ENCODE measurements around the gene HNF4A.
A peak's percentile ranks its signal among the peaks of the same experiment; 100 is the strongest.

HNF4A gene

GRCh38 chr20:44358776-44359175 lies 3.3 kb downstream of the HNF4A start:
- H3K27ac ChIP-seq (ENCODE audit: insufficient read depth, low read length, poor library complexity, severe bottlenecking) = no peak overlapping the region
- no peak for DNase-seq
- H3K27me3 ChIP-seq (replicated peaks; ENCODE audit: control insufficient read depth, insufficient read depth, low read length, poor library complexity, severe bottlenecking) = no peaks in the 10 kb centered on the region
- H3K9me3 ChIP-seq (ENCODE audit: control insufficient read depth, low read length) = no peaks in the 10 kb centered on the region
- H3K4me1 ChIP-seq (ENCODE audit: control insufficient read depth, insufficient read depth, low read length, poor library complexity, severe bottlenecking) = no peaks in the 10 kb centered on the region
- no peaks in the 10 kb centered on the region for H3K36me3 ChIP-seq (ENCODE audit: control insufficient read depth, insufficient read depth, low read length)
- no peak overlapping the region for H3K4me3 ChIP-seq (ENCODE audit: insufficient read depth, low read depth, low read length, poor library complexity, severe bottlenecking)

DNA sequence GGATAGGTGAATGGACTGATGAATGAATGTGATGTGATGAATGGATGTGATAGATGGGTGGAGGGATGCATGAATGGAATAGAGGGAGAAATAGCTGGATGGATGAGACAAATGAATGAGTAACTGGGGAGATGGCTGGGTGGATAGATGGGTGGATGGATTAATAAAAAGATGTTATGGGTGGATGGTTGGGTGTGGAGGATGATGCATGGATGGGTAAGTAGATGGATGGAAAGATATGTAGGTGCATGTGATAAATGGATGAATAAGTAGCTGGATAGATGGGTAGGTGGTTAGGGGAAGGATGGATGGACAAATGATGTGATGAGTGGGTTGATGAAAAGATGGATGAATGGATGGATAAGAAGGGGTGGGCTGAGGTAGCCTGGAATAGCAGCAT lies 4.7 kb downstream of the HNF4A start:
- Histone ChIP-seq H3K9me3 (ENCODE audit: control insufficient read depth, low read length) (no peaks in the 10 kb centered on the region), H3K27me3 (replicated peaks; ENCODE audit: control insufficient read depth, insufficient read depth, low read length, poor library complexity, severe bottlenecking) (no peaks in the 10 kb centered on the region), H3K36me3 (ENCODE audit: control insufficient read depth, insufficient read depth, low read length) (no peaks in the 10 kb centered on the region), H3K4me1 (ENCODE audit: control insufficient read depth, insufficient read depth, low read length, poor library complexity, severe bottlenecking) (no peaks in the 10 kb centered on the region), H3K27ac (ENCODE audit: insufficient read depth, low read length, poor library complexity, severe bottlenecking) (no peak overlapping the region), H3K4me3 (ENCODE audit: insufficient read depth, low read depth, low read length, poor library complexity, severe bottlenecking) (no peak overlapping the region)
- DNase-seq = no peak

DNA sequence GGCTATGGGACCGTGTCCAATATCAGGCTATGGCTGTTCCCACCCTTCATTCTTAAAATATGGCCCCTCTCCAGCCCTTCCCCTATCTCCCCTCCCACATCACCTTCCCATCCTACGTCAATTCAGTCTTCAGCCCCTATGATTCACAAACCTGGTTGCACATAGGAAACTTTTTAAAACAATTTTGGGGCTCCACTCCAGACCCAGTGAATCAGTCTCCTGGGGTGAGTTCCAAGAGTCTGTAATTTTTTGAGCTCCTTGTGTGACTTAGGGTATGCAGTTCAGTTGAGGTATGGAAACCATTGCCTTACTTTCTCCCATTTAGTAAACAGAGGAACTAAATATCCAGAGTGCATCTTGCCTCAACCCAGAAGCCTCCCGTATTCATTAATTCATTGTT lies 5.5 kb downstream of the HNF4A start:
- Histone ChIP-seq H3K36me3 (ENCODE audit: control insufficient read depth, insufficient read depth, low read length) (no peaks in the 10 kb centered on the region), H3K27me3 (replicated peaks; ENCODE audit: control insufficient read depth, insufficient read depth, low read length, poor library complexity, severe bottlenecking) (no peaks in the 10 kb centered on the region), H3K9me3 (ENCODE audit: control insufficient read depth, low read length) (no peaks in the 10 kb centered on the region), H3K4me1 (ENCODE audit: control insufficient read depth, insufficient read depth, low read length, poor library complexity, severe bottlenecking) (no peaks in the 10 kb centered on the region), H3K27ac (ENCODE audit: insufficient read depth, low read length, poor library complexity, severe bottlenecking) (no peak overlapping the region), H3K4me3 (ENCODE audit: insufficient read depth, low read depth, low read length, poor library complexity, severe bottlenecking) (no peak overlapping the region)
- no peak for DNase-seq

DNA sequence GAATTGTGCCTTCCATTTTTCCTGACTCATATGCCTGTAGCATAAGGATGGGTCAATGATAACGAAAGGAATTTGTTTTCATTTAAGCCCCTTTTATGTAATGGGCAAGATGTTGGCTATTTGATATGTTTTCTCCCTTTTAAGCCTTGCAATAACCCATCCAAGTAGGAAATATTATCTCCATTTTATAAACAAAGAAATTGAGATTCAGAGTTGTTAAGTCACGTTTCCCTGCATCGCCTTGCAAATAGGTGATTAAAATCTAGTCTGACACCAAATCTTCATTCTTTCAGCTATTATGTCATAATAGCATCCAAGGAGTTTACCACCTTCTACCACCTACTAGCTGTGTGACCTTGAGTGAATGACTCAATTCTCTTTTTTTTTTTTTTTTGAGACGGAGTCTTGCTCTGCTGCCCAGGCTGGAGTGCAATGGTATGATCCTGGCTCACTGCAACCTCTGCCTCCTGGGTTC lies 7.0 kb downstream of the HNF4A start:
- H3K9me3 ChIP-seq (ENCODE audit: control insufficient read depth, low read length) = no peaks in the 10 kb centered on the region
- no peak overlapping the region for H3K4me3 ChIP-seq (ENCODE audit: insufficient read depth, low read depth, low read length, poor library complexity, severe bottlenecking)
- H3K27me3 ChIP-seq (replicated peaks; ENCODE audit: control insufficient read depth, insufficient read depth, low read length, poor library complexity, severe bottlenecking) = no peaks in the 10 kb centered on the region
- no peak overlapping the region for H3K27ac ChIP-seq (ENCODE audit: insufficient read depth, low read length, poor library complexity, severe bottlenecking)
- no peaks in the 10 kb centered on the region for H3K4me1 ChIP-seq (ENCODE audit: control insufficient read depth, insufficient read depth, low read length, poor library complexity, severe bottlenecking)
- no peak for DNase-seq
- H3K36me3 ChIP-seq (ENCODE audit: control insufficient read depth, insufficient read depth, low read length) = no peaks in the 10 kb centered on the region

GRCh38 chr20:44364068-44364467 lies 8.6 kb downstream of the HNF4A start:
- no peak for DNase-seq
- no peaks in the 10 kb centered on the region for H3K9me3 ChIP-seq (ENCODE audit: control insufficient read depth, low read length)
- no peak overlapping the region for H3K4me3 ChIP-seq (ENCODE audit: insufficient read depth, low read depth, low read length, poor library complexity, severe bottlenecking)
- H3K36me3 ChIP-seq (ENCODE audit: control insufficient read depth, insufficient read depth, low read length) = no peaks in the 10 kb centered on the region
- no peak overlapping the region for H3K27ac ChIP-seq (ENCODE audit: insufficient read depth, low read length, poor library complexity, severe bottlenecking)
- no peaks in the 10 kb centered on the region for H3K4me1 ChIP-seq (ENCODE audit: control insufficient read depth, insufficient read depth, low read length, poor library complexity, severe bottlenecking)
- no peaks in the 10 kb centered on the region for H3K27me3 ChIP-seq (replicated peaks; ENCODE audit: control insufficient read depth, insufficient read depth, low read length, poor library complexity, severe bottlenecking)

GRCh38 chr20:44364780-44365179 lies 9.3 kb downstream of the HNF4A start:
- H3K27me3 ChIP-seq (replicated peaks; ENCODE audit: control insufficient read depth, insufficient read depth, low read length, poor library complexity, severe bottlenecking) = no peaks in the 10 kb centered on the region
- H3K4me1 ChIP-seq (ENCODE audit: control insufficient read depth, insufficient read depth, low read length, poor library complexity, severe bottlenecking) = no peaks in the 10 kb centered on the region
- no peaks in the 10 kb centered on the region for H3K9me3 ChIP-seq (ENCODE audit: control insufficient read depth, low read length)
- no peak overlapping the region for H3K4me3 ChIP-seq (ENCODE audit: insufficient read depth, low read depth, low read length, poor library complexity, severe bottlenecking)
- H3K27ac ChIP-seq (ENCODE audit: insufficient read depth, low read length, poor library complexity, severe bottlenecking) = no peak overlapping the region
- no peak for DNase-seq
- H3K36me3 ChIP-seq (ENCODE audit: control insufficient read depth, insufficient read depth, low read length) = no peaks in the 10 kb centered on the region

- H3K4me1 ChIP-seq (ENCODE audit: control insufficient read depth, insufficient read depth, low read length, poor library complexity, severe bottlenecking) = no peaks in the 10 kb centered on the region
- no peak overlapping the region for H3K4me3 ChIP-seq (ENCODE audit: insufficient read depth, low read depth, low read length, poor library complexity, severe bottlenecking)
- no peaks in the 10 kb centered on the region for H3K36me3 ChIP-seq (ENCODE audit: control insufficient read depth, insufficient read depth, low read length)
- H3K9me3 ChIP-seq (ENCODE audit: control insufficient read depth, low read length) = no peaks in the 10 kb centered on the region
- no peak overlapping the region for H3K27ac ChIP-seq (ENCODE audit: insufficient read depth, low read length, poor library complexity, severe bottlenecking)
- H3K27me3 ChIP-seq (replicated peaks; ENCODE audit: control insufficient read depth, insufficient read depth, low read length, poor library complexity, severe bottlenecking) = no peaks in the 10 kb centered on the region
- DNase-seq = no peak
These were observed 12.2 kb downstream of the HNF4A start for GRCh38 chr20:44367746-44368145.

- no peak for DNase-seq
- H3K36me3 ChIP-seq (ENCODE audit: control insufficient read depth, insufficient read depth, low read length) = no peaks in the 10 kb centered on the region
- no peaks in the 10 kb centered on the region for H3K27me3 ChIP-seq (replicated peaks; ENCODE audit: control insufficient read depth, insufficient read depth, low read length, poor library complexity, severe bottlenecking)
- no peaks in the 10 kb centered on the region for H3K9me3 ChIP-seq (ENCODE audit: control insufficient read depth, low read length)
- no peaks in the 10 kb centered on the region for H3K4me1 ChIP-seq (ENCODE audit: control insufficient read depth, insufficient read depth, low read length, poor library complexity, severe bottlenecking)
- no peak overlapping the region for H3K4me3 ChIP-seq (ENCODE audit: insufficient read depth, low read depth, low read length, poor library complexity, severe bottlenecking)
- H3K27ac ChIP-seq (ENCODE audit: insufficient read depth, low read length, poor library complexity, severe bottlenecking) = no peak overlapping the region
These were observed 15.2 kb downstream of the HNF4A start for GRCh38 chr20:44370639-44371218.

DNA sequence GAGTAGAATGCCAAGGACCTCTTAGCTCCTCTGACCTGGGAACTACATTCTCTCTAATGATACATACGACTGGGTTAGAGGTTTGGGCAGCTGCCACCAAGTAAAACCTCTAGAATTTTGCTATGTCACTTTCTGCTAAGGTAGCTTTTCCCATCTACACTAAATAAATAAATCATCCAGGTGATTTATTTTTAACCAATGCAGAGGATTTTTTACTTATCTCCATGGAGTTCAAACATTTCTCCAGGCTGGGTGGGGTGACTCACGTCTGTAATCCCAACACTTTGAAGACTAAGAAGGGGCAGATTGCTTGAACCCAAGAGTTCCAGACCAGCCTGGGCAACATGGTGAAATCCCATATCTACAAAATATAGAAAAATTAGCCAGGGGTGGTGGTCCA lies 27.1 kb downstream of the HNF4A start:
- Histone ChIP-seq H3K27me3 (replicated peaks; ENCODE audit: control insufficient read depth, insufficient read depth, low read length, poor library complexity, severe bottlenecking) (no peaks in the 10 kb centered on the region), H3K4me1 (ENCODE audit: control insufficient read depth, insufficient read depth, low read length, poor library complexity, severe bottlenecking) (no peaks in the 10 kb centered on the region), H3K36me3 (ENCODE audit: control insufficient read depth, insufficient read depth, low read length) (no peaks in the 10 kb centered on the region), H3K4me3 (ENCODE audit: insufficient read depth, low read depth, low read length, poor library complexity, severe bottlenecking) (no peak overlapping the region), H3K27ac (ENCODE audit: insufficient read depth, low read length, poor library complexity, severe bottlenecking) (no peak overlapping the region), H3K9me3 (ENCODE audit: control insufficient read depth, low read length) (no peaks in the 10 kb centered on the region)
- DNase-seq = no peak

DNA sequence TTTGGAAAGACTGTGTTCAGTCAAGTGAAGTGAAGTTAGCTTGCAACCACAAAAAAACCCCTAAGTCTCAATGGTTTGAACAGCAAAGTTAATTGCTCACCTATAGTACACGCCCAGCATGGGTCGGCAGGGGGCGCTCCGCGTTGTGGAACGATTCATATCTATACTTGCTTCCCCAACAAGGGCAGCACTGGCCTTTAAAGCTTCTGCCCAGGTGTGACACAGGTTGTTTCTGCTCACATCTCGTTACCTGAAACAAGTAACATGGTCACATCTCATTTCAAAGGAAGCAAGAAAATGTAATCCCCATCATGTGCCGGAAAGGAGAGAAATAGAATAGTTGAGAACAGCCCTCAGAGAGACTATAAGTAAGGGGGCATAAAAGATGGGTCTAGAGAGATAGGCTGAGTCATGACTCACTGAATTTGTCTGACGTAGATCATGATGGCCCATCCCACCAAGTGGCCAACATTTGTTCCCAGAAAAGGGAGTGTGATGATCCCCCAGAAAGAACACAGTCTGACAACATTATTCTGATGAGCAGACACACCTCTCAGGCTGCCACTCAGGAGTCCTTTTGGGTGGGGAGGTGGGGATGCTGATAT lies 29.0 kb downstream of the HNF4A start:
- Histone ChIP-seq H3K27me3 (replicated peaks; ENCODE audit: control insufficient read depth, insufficient read depth, low read length, poor library complexity, severe bottlenecking) (no peaks in the 10 kb centered on the region), H3K4me3 (ENCODE audit: insufficient read depth, low read depth, low read length, poor library complexity, severe bottlenecking) (no peak overlapping the region), H3K4me1 (ENCODE audit: control insufficient read depth, insufficient read depth, low read length, poor library complexity, severe bottlenecking) (no peaks in the 10 kb centered on the region), H3K36me3 (ENCODE audit: control insufficient read depth, insufficient read depth, low read length) (no peaks in the 10 kb centered on the region), H3K27ac (ENCODE audit: insufficient read depth, low read length, poor library complexity, severe bottlenecking) (no peak overlapping the region), H3K9me3 (ENCODE audit: control insufficient read depth, low read length) (no peaks in the 10 kb centered on the region)
- DNase-seq = peak; percentile 51 to 67 (median 51)

Data from effector memory CD4-positive, alpha-beta T cell (primary cell).